DOHH2 (cell line): Measurements from ENCODE around the gene ABCB6.

ENCODE experiments used
- EZH2phosphoT487 ChIP-seq: fragments of 200-600 bp; sonication (generic); IDR thresholded peaks from 2 replicates; pipeline ENCODE4 v1.6.1; 2017; ENCODE audit warnings: borderline replicate concordance, mild to moderate bottlenecking, antibody characterized with exemption, low read length, moderate library complexity, mixed read lengths
- TF ChIP-seq, protein P1 (sequence below): fragments of 200-600 bp; sonication (generic); IDR thresholded peaks from one replicate; pipeline ENCODE4 v1.5.1; 2014; ENCODE audit warnings: antibody characterized with exemption, mild to moderate bottlenecking, low read depth, low read length; ENCODE audit not compliant: poor library complexity, severe bottlenecking

DNA sequence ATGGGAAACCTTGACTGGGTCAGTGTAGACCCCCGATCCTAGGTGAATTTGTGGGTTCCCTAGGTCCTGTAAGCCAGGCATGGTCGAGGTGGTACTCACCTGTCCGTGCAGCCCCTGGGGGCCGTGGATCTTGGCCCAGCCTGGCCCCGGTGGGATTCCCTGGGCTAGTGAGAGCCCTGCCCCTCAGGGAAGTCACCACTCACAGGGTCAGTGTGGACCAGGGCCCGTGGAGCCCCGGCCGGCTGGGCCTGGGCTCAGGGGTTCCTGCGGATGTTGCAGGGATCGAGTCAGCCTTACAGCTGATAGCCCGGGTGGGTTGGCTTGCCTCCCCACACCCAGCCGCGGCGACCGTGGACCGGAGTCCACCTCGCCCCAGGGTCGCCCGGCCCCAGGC, 10.2 kb upstream of the ABCB6 start:
- TF ChIP-seq, protein P1, sequence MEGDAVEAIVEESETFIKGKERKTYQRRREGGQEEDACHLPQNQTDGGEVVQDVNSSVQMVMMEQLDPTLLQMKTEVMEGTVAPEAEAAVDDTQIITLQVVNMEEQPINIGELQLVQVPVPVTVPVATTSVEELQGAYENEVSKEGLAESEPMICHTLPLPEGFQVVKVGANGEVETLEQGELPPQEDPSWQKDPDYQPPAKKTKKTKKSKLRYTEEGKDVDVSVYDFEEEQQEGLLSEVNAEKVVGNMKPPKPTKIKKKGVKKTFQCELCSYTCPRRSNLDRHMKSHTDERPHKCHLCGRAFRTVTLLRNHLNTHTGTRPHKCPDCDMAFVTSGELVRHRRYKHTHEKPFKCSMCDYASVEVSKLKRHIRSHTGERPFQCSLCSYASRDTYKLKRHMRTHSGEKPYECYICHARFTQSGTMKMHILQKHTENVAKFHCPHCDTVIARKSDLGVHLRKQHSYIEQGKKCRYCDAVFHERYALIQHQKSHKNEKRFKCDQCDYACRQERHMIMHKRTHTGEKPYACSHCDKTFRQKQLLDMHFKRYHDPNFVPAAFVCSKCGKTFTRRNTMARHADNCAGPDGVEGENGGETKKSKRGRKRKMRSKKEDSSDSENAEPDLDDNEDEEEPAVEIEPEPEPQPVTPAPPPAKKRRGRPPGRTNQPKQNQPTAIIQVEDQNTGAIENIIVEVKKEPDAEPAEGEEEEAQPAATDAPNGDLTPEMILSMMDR = no peak
- TF ChIP-seq EZH2phosphoT487 = no peak
